Sigmoid colon (tissue), 7 donors: ENCODE results near the gene WSB2. TPM values are rescaled to one million over a fixed set of nuclear protein-coding genes. Genes with fewer than 3 reads are reported as not detected.

Experiments
- DNase-seq: peaks from one replicate; pipeline ENCODE4 v3.0.0-alpha.2; 2019
- H3K27ac ChIP-seq, 4 donors: fragments of 200-600 bp; sonication (generic); one replicate each; pipeline ENCODE4 v1.5.1; 2016 to 2019; ENCODE audit warnings: mild to moderate bottlenecking in 1 of 4
- H3K27me3 ChIP-seq, 3 donors: fragments of 200-600 bp; sonication (generic); one replicate each; pipeline ENCODE4 v1.5.1; 2019; ENCODE audit warnings: mild to moderate bottlenecking in 1 of 3
- H3K36me3 ChIP-seq, 4 donors: fragments of 200-600 bp; sonication (generic); one replicate each; pipeline ENCODE4 v1.5.1; 2016 to 2019
- H3K4me1 ChIP-seq, 4 donors: fragments of 200-600 bp; sonication (generic); one replicate each; pipeline ENCODE4 v1.5.1; 2017 to 2019
- H3K4me3 ChIP-seq, 4 donors: fragments of 200-600 bp; sonication (generic); one replicate each; pipeline ENCODE4 v1.5.1; 2017 to 2019; ENCODE audit warnings: mild to moderate bottlenecking in 2 of 4, moderate library complexity in 1 of 4
- H3K9me3 ChIP-seq, 4 donors: fragments of 200-600 bp in 3 of 4; sonication (generic) in 3 of 4; one replicate each; pipeline versions ENCODE4 v1.5.1 to v1.6.1; 2013 to 2019
- CTCF ChIP-seq, 4 experiments: fragments of 450-650 bp in 3 of 4; fragments of 200-600 bp in 1 of 4; IDR thresholded peaks; one replicate each; pipeline ENCODE4 v1.5.1; 2016 to 2019; ENCODE audit warnings: antibody characterized with exemption in 4 of 4, mild to moderate bottlenecking in 3 of 4, moderate library complexity in 2 of 4
- EP300 ChIP-seq, 4 donors: sonication (generic); formaldehyde crosslinking; IDR thresholded peaks; one replicate each; pipeline ENCODE4 v1.6.1; 2017; ENCODE audit warnings: antibody characterized with exemption in 4 of 4
- POLR2A ChIP-seq, 2 donors: fragments of 450-650 bp; IDR thresholded peaks; one replicate each; pipeline ENCODE4 v1.6.1; 2016; ENCODE audit warnings: antibody characterized with exemption in 2 of 2, mild to moderate bottlenecking in 2 of 2, moderate library complexity in 2 of 2
- POLR2AphosphoS5 ChIP-seq, 4 donors: sonication (generic); formaldehyde crosslinking; IDR thresholded peaks; one replicate each; pipeline ENCODE4 v1.6.1; 2017; ENCODE audit warnings: antibody characterized with exemption in 4 of 4
- WGBS, 2 donors: extraction: QIAGEN DNeasy Blood & Tissue Kit; methylation state at CpG; one replicate each; pipeline ENCODE4 v1.1.7; 2013; 5-methylcytosine and 5-hydroxymethylcytosine counted together
- intact Hi-C: fragments of 100-400 bp; cut with DNase I; formaldehyde crosslinking; loops from one replicate; pipeline ENCODE4 v1.15.1; 2023
- polyA plus RNA-seq, 3 donors: library from polyadenylated mRNA; stranded (reverse); fragments of 200-250 nt; gene quantifications; one replicate each; pipeline ENCODE4 v1.2.3, GENCODE V29; 2013
- total RNA-seq, 4 donors: library from RNA; depleted of rRNA; stranded (reverse); fragments of >200 nt; gene quantifications; one replicate each; pipeline ENCODE4 v1.1.0, GENCODE V29; 2016
- donor health status: healthy with polysubstance abuse.
- donor health status: Bipolar disorder and iron deficiency.
- donor health status: healthy.

The WSB2 gene
- total and polyA plus RNA-seq, 7 donors = 50.2 to 160 (median 60.3) TPM

GRCh38 chr12:118103601-118104382, 42.8 kb upstream of the WSB2 start, which contains the start of gene VSIG10:
TSS of gene VSIG10 (minus strand) at chr12:118104011. CDS start at chr12:118103671, 340 bp downstream.
- DNase-seq = peak; percentile 91
- TF ChIP-seq POLR2A (IDR thresholded peaks at IDR 0.05) (peak in 1 of 2 donors; percentile 61), CTCF (IDR thresholded peaks at IDR 0.05) (no peak), POLR2AphosphoS5 (IDR thresholded peaks at IDR 0.05) (peak; percentile 11 to 65 (median 48))
- peaks cover 3 to 17% (median 8%) of the 10 kb centered on the region in 4 donors for H3K4me1 ChIP-seq
- H3K27ac ChIP-seq = peak within 1 kb of the TSS; percentile 78 to 85 (median 80)
- intact Hi-C loops = loop anchor here (1.0 to 5.0 kb wide), 3 partner anchors 41 to 231 kb away; partner anchors contain the start of gene RFC5
- no peaks in the 10 kb centered on the region for H3K27me3 ChIP-seq
- WGBS, 2 donors = 0 to 1% methylated on average over 75 of the region's 75 CpGs
- H3K36me3 ChIP-seq = no peaks in the 10 kb centered on the region
- no peaks in the 10 kb centered on the region for H3K9me3 ChIP-seq
- peak within 1 kb of the TSS; percentile 69 to 97 (median 76) for H3K4me3 ChIP-seq

- no peaks in the 10 kb centered on the region for H3K9me3 ChIP-seq
- peaks cover 3 to 17% (median 8%) of the 10 kb centered on the region in 4 donors for H3K4me1 ChIP-seq
- H3K27me3 ChIP-seq = no peaks in the 10 kb centered on the region
- H3K36me3 ChIP-seq = no peaks in the 10 kb centered on the region
- TF ChIP-seq POLR2AphosphoS5 (IDR thresholded peaks at IDR 0.05) (no peak), POLR2A (IDR thresholded peaks at IDR 0.05) (no peak), EP300 (IDR thresholded peaks at IDR 0.05) (no peak), CTCF (IDR thresholded peaks at IDR 0.05) (no peak)
- peak overlapping the region; percentile 78 to 85 (median 80) for H3K27ac ChIP-seq
- H3K4me3 ChIP-seq = peak overlapping the region; percentile 69 to 97 (median 76)
- intact Hi-C loops = loop anchor here (2.0 to 5.0 kb wide), 2 partner anchors 40 to 231 kb away; no protein-coding TSS in a partner anchor
- WGBS, 2 donors = 0% methylated on average over 32 of the region's 32 CpGs
- DNase-seq = peak; percentile 66
These were observed 42.2 kb upstream of the WSB2 start for GRCh38 chr12:118103201-118103600.

- Histone ChIP-seq H3K4me3 (peak overlapping the region; percentile 69 to 97 (median 76)), H3K36me3 (no peaks in the 10 kb centered on the region), H3K9me3 (no peaks in the 10 kb centered on the region), H3K27me3 (no peaks in the 10 kb centered on the region), H3K4me1 (peaks cover 3 to 17% (median 8%) of the 10 kb centered on the region in 4 donors), H3K27ac (peak overlapping the region in 2 of 4 donors; percentile 81 to 85)
- DNase-seq = no peak
- TF ChIP-seq CTCF (IDR thresholded peaks at IDR 0.05) (no peak), POLR2AphosphoS5 (IDR thresholded peaks at IDR 0.05) (no peak), POLR2A (IDR thresholded peaks at IDR 0.05) (no peak), EP300 (IDR thresholded peaks at IDR 0.05) (no peak)
- intact Hi-C loops = loop anchor here (2.0 to 5.0 kb wide), 2 partner anchors 40 to 230 kb away; no protein-coding TSS in a partner anchor
- WGBS, 2 donors = 12 to 47% methylated on average over 5 of the region's 5 CpGs
These were observed 41.6 kb upstream of the WSB2 start for GRCh38 chr12:118102609-118103008.

- Histone ChIP-seq H3K27me3 (no peaks in the 10 kb centered on the region), H3K4me3 (no peak overlapping the region), H3K4me1 (peaks cover 3 to 17% (median 8%) of the 10 kb centered on the region in 4 donors), H3K27ac (no peak overlapping the region), H3K9me3 (no peaks in the 10 kb centered on the region), H3K36me3 (no peaks in the 10 kb centered on the region)
- 38 to 80% methylated on average over 6 of the region's 6 CpGs for WGBS, 2 donors
- intact Hi-C loops = loop anchor here (2.0 to 5.0 kb wide), 2 partner anchors 39 to 230 kb away; no protein-coding TSS in a partner anchor
- DNase-seq = no peak
- TF ChIP-seq POLR2AphosphoS5 (IDR thresholded peaks at IDR 0.05) (no peak), POLR2A (IDR thresholded peaks at IDR 0.05) (no peak), CTCF (IDR thresholded peaks at IDR 0.05) (no peak), EP300 (IDR thresholded peaks at IDR 0.05) (no peak)
These were observed 41.1 kb upstream of the WSB2 start for GRCh38 chr12:118102070-118102469.
